GM12873 (cell line): ENCODE data around the gene RWDD2A.

Experiments
- TF ChIP-seq, protein P1 (sequence below): IDR thresholded peaks from 2 replicates; pipeline ENCODE4 v1.5.1; 2012; ENCODE audit warnings: low read depth, mild to moderate bottlenecking, moderate library complexity, low read length, control low read depth; ENCODE audit not compliant: insufficient read depth; ENCODE audit errors: missing control alignments

Gene RWDD2A

DNA sequence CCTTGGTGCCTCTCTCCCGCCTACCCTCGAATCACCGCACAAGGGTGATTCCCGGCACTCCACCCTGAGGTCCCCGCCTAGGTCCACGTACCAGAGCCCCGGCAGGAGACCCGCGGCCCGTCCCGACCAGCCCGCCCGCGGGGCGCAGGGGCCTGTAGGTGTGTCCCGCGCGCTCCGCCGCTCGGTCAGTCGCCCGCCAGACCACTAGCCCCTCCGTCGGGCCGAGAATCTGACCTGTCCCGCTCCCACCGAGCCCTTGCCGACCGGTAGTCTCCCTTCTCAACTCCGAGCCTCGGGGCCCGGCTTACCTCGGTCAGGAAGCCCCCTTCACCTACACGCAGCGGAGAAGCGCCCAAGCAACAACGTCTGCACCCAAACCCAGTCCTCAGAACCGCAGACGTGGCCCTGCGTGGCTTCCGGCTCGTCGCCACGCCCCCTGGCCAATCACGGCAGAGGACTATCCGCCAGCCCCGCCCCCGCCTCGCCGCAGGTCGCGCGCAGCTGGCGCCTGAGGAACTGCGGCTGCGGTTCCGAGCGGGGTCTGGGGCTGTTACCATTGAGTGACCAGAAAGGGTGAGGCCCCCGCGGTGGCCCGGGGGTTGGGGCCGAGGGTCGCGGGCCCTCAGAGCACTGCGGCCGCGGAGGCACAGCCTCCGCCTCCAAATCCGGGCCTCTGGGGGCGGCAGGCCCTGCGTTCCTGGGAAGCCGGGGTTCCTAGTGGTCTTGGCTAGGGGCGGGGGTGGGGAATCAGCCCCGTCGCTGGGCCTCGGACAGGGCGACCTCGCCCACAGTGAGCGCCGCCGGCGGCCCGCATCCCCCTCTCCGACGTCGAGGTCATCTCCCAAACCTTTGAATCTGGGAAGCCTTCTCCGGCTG, at the start of gene RWDD2A, which contains the start of gene PGM3:
TSS of gene RWDD2A (plus strand) at position 487 of the 876 bp plus-strand sequence. CDS start 1,095 bp downstream, outside the sequence.
TSS of gene PGM3 (minus strand) at position 395 of the 876 bp plus-strand sequence. CDS start 2,253 bp downstream, outside the sequence.
- TF ChIP-seq, protein P1, sequence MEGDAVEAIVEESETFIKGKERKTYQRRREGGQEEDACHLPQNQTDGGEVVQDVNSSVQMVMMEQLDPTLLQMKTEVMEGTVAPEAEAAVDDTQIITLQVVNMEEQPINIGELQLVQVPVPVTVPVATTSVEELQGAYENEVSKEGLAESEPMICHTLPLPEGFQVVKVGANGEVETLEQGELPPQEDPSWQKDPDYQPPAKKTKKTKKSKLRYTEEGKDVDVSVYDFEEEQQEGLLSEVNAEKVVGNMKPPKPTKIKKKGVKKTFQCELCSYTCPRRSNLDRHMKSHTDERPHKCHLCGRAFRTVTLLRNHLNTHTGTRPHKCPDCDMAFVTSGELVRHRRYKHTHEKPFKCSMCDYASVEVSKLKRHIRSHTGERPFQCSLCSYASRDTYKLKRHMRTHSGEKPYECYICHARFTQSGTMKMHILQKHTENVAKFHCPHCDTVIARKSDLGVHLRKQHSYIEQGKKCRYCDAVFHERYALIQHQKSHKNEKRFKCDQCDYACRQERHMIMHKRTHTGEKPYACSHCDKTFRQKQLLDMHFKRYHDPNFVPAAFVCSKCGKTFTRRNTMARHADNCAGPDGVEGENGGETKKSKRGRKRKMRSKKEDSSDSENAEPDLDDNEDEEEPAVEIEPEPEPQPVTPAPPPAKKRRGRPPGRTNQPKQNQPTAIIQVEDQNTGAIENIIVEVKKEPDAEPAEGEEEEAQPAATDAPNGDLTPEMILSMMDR: no peak

GRCh38 chr6:83151114-83151513, 42.0 kb upstream of the RWDD2A start:
- TF ChIP-seq, protein P1: no peak

GRCh38 chr6:83152913-83153312, 40.2 kb upstream of the RWDD2A start:
- TF ChIP-seq, protein P1: no peak

DNA sequence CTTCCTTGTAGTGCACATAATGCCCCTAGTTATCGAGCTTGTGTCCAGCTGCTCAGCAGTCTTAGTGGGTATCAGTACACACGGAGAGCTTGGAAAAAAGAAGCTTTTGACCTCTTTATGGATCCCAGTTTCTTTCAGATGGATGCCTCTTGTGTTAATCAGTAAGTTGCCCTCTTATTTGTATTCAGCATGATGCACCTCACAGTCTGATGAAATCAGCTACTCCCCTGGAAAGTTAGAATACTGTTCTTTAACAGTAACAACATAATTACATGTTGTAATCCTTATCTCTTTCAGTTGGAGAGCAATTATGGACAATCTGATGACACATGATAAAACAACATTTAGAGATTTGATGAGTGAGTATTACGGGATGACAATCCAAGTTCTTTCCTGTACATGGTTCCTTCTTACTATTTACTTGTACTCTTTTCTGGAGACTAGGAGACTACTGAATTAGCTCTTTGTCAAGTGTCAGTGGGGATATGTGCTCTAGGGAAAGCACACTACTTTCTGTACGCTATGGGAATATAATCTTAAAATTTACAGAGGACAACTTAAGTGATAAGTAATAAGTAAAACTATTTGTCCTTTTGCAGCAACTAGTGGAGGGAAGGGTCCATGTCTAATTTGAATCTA, 39.2 kb upstream of the RWDD2A start:
- TF ChIP-seq, protein P1: no peak

DNA sequence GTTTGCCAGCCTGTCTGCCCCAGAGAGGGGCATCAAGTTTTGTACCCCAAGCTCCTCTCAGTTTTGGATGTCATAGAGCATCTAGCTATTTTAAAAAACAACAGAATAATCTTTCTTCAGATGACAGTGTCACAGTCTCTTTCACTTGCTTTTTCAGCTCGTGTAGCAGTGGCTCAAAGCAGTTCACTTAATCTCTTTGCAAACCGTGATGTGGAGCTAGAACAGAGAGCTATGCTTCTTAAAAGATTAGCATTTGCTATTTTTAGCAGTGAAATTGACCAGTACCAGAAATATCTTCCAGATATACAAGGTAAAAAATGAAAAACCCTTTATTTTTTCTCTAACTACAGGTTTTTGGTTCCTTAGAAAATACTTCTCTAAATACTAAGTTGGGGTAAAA, 37.4 kb upstream of the RWDD2A start:
- TF ChIP-seq, protein P1: no peak

DNA sequence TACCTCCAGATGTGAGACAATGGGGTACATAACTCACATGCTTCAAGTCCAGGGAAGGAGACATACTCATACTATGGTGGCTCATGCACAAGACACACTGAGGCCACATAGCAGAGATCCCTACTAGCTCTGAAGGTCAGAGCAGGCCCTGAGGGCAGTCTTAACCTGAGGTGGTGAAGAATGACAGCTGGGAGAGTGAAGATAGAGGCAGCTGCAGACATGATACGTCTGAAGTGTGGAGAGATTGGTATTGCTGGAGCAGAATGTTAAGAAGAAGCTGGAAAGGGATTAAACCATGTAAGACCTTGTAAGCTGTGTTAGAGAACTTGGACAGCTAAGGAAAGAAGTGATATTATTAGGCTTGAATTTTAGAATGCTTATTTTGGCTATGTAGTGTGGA, 33.0 kb upstream of the RWDD2A start:
- TF ChIP-seq, protein P1: no peak

GRCh38 chr6:83167726-83168278, 25.4 kb upstream of the RWDD2A start:
- TF ChIP-seq, protein P1: no peak
